HTR-8/SVneo (cell line): ENCODE measurements around the gene MGME1.

Experiments
- DNase-seq: peaks from one replicate; pipeline ENCODE4 v3.0.0; 2011; ENCODE audit warnings: low spot score, mixed read lengths; ENCODE audit not compliant: insufficient read length
- FAIRE-seq: peaks from 2 replicates; lab custom pipeline; 2011; peaks lifted over from hg19 to GRCh38; lab: Jason Lieb, UNC

Gene MGME1

GRCh38 chr20:17987988-17988387 lies 19.2 kb downstream of the MGME1 start:
- DNase-seq (no peak), FAIRE-seq (no peak)

GRCh38 chr20:17990278-17990972 lies 21.6 kb downstream of the MGME1 start:
- FAIRE-seq: no peak
- peak; percentile 36 for DNase-seq

DNA sequence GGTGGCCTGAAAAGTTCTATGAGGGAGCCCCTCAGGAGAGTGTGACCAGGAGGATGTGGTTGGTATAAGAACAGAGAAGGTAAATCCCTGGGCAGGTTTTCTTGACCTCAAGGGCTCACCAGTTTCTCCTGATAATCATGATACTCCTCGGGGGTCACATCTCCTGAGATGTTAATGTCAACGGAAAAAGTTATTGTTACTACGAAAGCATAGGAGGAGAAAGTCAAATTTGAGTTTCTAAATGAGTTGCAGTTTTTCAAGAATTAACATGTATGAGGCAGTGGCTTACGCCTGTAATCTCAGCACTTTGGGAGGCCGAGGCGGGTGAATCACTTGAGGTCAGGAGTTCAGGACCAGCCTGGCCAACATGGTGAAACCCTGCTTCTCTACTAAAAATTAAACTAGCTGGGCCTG lies 23.4 kb downstream of the MGME1 start:
- FAIRE-seq (no peak), DNase-seq (no peak)

DNA sequence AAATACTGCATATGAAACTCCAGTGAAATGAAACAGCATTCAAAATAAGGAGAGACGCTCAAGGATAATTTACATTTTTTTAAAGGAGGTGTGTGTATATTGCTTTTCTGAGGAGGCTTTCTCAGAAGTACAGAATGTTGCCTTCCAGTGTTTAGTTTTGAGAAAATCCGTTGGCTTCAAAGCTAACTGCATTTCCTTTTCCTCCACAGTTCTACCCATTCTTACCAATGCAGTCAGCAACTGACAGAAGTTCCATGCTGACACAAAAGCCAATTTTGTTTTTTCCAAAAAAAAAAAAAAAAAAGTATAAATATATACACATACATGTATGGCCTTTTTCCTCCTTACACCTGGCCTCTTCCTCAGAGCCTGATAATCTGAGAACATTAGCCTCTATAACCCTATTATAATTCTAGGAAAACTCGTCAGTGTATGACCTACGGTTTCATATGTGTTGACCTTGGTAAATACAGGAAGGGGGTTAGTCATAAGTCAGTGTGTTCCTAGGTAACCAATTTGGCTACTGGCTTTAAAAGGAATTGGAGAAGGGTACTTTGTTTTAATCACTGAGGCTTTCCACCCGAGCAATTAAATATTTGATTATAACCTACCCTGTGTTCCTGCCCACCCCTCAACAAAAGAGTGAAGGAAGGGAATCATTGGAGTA lies 24.2 kb downstream of the MGME1 start:
- no peak for DNase-seq

GRCh38 chr20:17993546-17993945 lies 24.7 kb downstream of the MGME1 start:
- FAIRE-seq: no peak
- no peak for DNase-seq

More for the DNA sequence above, 24.2 kb downstream of the MGME1 start:
- FAIRE-seq: no peak

DNA sequence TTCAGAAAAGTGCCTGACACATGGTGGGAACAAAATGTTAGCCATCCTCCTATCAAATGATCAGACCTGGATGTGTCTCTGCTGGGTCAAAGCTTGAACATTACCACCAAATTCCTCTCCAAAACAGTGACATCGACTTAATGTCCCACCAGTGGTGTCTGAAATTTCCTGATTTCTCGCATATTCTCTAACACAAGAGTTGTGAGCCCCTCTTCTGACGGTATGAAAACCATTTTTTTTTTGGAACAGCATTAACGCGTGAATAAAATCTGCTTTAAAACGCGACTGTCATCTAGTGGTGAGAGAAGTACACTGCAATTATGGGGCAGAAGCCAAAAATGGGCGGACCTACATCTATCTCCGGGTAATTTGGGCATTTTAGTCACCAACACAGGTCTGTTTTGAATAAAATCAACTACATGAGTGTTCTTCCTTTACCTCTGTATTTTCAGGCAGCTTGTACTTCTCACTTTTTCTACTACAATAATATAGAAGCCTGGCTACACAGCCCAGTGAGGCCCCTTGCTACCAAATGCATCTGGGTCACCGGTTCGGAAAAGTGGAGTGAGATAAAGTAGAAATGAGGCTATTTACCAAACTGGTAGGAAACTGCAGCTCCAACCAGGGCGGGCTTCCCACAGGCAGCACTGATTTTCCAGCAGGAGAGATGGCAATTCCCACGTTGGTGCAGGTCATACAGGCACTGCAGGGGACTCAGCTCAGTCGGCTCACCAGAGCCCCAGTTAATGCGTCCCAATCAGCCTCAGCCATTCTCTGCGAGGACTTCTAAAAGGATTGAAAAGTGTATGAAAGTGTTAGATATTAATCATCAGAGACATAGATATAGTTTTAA lies 27.4 kb downstream of the MGME1 start:
- FAIRE-seq (no peak), DNase-seq (peak; percentile 51)

- no peak for DNase-seq
- FAIRE-seq: no peak
Measured at GRCh38 chr20:17998446-17998845, 29.6 kb downstream of the MGME1 start.

GRCh38 chr20:17999566-17999965 lies 30.7 kb downstream of the MGME1 start:
- FAIRE-seq: no peak
- no peak for DNase-seq

DNA sequence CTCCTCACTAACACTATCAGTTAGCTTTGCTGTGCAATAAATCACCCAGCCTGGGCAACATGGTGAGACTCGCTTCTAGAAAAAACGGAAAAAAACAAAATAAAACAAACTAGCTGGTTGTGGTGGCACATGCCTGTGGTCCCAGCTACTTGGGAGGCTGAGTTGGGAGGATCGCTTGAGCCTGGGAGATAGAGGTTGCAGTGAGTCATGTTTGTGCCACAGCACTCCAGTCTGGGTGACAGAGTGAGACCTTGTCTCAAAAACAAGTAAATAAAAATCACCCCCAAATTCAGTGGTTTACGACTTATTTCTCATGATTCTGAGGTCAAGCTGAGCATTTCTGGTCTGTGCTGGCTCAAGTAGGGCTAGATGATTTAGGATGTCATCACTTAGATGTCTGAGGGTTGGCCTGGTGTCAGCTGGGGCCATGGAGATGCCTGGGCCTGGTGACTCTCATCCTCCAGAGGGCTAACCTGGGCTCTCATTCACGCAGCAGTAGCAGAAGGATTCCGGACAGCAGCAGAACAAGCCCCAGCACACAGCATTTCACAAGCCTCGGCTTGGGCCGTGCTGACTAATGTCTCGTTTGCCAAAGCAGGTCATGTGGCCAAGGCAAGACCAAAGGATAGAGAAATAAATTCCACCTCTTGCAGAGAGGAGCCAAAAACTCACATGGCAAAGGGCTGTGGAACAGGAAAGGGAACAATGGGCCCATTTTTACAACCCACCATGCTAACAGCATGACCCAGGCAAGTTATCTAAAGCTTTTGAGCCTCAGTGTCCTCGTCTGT lies 32.5 kb downstream of the MGME1 start:
- FAIRE-seq: no peak

DNA sequence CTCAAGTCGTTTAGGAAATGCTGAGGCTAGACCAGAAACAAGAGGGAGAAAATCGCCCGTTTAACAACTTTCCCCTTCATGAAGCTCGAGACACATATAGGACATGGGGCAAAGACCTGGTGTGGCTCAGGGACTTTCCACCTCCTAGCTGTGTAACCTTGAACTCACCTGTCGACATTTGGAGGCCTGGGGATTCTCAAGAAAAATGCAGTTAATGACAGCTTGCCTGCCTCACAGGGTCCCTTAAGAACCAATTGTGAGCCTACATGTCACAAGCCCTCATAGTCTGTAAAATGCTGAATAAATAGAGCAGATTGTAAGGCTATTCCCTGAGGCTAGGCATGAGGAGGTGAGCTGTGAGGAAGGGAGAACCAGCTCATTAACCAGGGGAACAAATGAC lies 35.1 kb downstream of the MGME1 start:
- no peak for DNase-seq
- no peak for FAIRE-seq

More for the DNA sequence above, 32.5 kb downstream of the MGME1 start:
- DNase-seq: no peak

GRCh38 chr20:18004384-18005031 lies 35.7 kb downstream of the MGME1 start:
- FAIRE-seq: no peak

GRCh38 chr20:18005170-18005989 lies 36.6 kb downstream of the MGME1 start:
- FAIRE-seq (no peak), DNase-seq (no peak)

More at GRCh38 chr20:18004384-18005031, 35.7 kb downstream of the MGME1 start:
- no peak for DNase-seq

DNA sequence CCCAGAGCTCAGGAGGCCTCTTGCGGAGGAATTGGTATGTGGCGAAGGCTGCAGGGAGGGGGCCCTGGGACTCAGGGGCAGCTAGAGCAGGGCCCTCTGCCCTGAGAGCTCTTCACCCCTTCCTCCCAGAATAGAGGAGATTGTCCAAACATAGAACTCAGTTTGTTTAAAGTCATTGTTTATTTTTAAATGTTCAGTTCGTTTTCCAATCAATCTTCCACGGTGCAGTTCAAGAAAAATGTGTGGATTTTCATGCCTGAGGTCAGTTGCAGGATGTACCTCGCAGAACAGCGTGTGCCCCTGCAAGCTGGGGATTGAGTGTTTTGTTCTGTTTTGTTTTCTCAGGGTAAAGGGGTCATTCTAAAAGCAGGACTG lies 37.2 kb downstream of the MGME1 start:
- no peak for DNase-seq
- no peak for FAIRE-seq

- no peak for DNase-seq
- no peak for FAIRE-seq
Measured at GRCh38 chr20:18006684-18007083, 37.9 kb downstream of the MGME1 start.

GRCh38 chr20:18007534-18008292 lies 38.9 kb downstream of the MGME1 start:
- FAIRE-seq: no peak
- no peak for DNase-seq

DNA sequence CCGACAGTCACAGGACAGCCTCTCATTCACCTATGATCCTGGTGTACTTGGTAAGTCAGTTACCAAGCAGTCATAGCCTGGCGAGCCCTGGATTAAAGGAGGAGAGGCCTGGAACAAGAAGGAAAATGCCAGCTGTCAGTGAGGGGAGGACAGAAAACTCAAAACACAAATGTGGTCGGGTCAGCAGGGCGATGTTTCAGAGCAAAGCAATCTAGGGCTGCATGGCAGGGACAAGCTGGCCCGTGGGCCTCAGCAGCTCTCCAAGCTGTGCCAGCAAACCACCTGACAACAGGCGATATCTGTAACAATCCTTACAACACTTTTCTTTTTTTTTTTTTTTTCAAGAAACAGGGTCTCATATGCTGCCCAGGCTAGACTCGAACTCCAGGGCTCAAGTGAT lies 40.3 kb downstream of the MGME1 start:
- FAIRE-seq (no peak), DNase-seq (no peak)

- FAIRE-seq (no peak), DNase-seq (no peak)
Measured at GRCh38 chr20:18011482-18011881, 42.7 kb downstream of the MGME1 start.

DNA sequence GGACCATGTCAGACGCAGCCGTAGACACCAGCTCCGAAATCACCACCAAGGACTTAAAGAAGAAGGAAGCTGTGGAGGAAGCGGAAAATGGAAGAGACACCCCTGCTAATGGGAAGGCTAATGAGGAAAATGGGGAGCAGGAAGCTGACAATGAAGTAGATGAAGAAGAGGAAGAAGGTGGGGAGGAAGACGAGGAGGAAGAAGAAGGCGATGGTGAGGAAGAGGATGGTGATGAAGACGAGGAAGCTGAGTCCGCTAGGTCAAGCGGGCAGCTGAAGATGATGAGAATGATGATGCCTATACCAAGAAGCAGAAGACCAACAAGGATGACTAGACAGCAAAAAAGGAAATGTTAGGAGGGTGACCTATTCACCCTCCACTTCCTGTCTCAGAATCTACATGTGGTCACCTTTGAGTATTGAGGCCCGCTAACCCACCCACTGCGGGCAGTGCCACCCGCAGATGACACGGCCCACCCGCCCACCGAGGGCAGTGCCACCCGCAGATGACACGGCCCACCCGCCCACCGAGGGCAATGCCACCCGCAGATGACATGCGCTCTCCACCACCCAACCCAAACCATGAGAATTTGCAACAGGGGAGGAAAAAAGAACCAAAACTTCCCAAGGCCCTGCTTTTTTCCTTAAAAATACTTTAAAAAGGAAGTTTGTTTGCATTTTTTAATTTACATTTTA lies 43.3 kb downstream of the MGME1 start:
- FAIRE-seq: no peak

More for the DNA sequence above, 43.3 kb downstream of the MGME1 start:
- no peak for DNase-seq
